AML-193 (cell line): ENCODE results near the gene COA3.

ENCODE experiments used
- DNase-seq, 2 experiments: peaks; one replicate each; lab custom pipeline; 2025; lab: John Stamatoyannopoulos, UW

COA3 gene

GRCh38 chr17:42818379-42818778 is 19.9 kb upstream of the COA3 start:
- DNase-seq, result no peak

- DNase-seq, result no peak
Measured at GRCh38 chr17:42817866-42818265, 19.4 kb upstream of the COA3 start.

GRCh38 chr17:42814633-42815399 is 16.3 kb upstream of the COA3 start:
- DNase-seq, result no peak

DNA sequence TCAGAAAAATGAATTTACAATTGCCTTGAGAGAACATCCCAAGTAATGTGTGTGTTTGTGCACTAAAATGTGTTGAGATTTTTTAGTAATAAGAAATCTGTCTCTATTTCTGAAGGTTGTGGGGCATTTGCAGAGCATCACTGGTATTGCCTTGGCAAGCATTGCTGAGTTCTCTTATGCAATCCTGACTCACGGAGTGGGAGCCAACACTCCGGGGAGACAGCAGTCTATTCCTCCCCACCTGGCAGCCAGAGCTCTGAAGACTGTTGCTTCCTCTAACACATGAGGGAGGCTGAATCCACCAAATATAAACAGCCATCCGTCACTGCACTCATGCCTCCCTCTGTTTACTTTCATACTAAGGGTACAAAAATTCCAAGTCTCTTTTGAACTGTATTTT is 10.7 kb upstream of the COA3 start:
- DNase-seq, result peak; percentile 60 to 64

DNA sequence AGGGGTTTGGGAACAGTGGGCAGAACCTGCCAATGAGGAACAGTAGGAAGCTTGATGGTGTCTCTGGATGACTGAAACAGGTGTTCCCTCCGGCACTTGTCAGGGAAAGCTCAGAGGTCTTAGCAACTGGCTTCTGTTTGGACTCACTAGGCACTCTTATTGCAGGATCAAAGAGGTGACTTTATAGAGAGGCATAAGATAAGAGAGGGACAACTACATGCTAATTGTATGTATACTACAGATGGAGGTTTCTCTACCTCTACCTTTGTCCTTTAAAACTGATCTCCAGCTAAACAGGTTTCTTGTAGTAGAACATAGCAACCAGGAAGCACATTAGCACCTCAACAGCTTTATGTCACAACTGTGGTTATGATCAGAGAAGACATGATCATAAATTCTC is 7.7 kb upstream of the COA3 start:
- DNase-seq, result no peak

DNA sequence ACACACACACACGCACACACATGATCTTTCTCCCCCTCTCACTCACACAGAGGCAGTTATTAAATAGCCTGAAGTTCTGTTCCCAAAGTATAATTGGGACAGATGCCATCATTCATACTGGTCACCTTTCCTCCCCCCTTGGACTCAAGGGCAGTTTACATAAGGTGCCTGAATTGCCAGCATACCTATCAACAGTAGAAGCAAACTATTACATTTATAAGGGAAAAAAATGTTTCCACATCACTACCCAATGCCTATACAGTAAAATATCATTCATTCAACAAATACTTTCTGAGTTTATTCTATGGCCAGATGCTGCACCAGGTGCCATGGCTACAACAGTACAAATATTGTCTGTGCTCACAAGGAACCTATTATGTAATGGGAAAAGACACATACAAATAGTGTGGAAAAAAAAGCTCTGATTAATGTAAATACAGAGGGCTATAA is 6.4 kb upstream of the COA3 start:
- no peak for DNase-seq

DNA sequence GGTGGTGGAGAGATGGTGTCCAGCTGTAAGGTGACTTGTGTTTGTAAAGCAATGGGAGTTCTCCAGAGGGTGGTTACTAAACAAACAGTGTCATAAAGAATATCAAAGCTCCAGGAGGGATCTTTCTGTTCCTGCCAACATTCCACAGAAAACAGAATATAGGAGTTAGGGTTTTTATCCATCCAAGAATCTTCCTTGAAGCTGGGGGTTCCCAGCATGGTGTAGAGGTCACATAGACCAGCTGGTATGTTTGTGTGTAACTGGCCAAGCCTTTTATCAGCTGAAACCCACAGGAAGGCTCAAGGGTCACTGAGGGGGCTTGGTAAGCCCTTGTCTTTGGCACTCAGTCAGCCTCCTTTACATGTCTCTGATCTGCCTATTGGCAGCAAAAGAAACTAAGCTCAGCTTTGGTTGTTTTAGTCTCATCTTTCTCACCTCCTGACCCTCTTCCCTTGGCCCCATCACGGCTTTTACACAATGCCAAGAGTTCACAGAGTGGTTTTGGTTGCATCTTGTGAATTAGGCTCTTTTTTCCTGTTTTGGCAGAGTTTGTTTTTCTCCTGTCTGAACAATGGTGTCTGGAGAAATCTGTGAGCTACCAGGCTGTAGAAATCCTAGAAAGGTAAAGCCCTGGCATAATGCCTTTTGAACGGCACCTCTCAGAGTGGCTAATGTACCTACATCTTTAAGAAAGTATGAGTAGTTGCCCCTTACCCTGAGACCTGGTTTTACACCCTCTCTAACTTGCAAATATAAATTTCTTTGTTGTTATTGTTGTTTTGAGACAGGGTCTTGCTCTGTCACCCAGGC is 4.8 kb upstream of the COA3 start:
- no peak for DNase-seq

- no peak for DNase-seq
Measured at GRCh38 chr17:42798011-42798382, 507 bp downstream of the COA3 start.

GRCh38 chr17:42797067-42798007 is 1.2 kb downstream of the COA3 start:
- no peak for DNase-seq

- DNase-seq, result no peak
Measured at GRCh38 chr17:42796066-42796758, 2.3 kb downstream of the COA3 start.

GRCh38 chr17:42795465-42795864 is 3.0 kb downstream of the COA3 start:
- no peak for DNase-seq

- no peak for DNase-seq
Measured at GRCh38 chr17:42795061-42795460, 3.4 kb downstream of the COA3 start.

DNA sequence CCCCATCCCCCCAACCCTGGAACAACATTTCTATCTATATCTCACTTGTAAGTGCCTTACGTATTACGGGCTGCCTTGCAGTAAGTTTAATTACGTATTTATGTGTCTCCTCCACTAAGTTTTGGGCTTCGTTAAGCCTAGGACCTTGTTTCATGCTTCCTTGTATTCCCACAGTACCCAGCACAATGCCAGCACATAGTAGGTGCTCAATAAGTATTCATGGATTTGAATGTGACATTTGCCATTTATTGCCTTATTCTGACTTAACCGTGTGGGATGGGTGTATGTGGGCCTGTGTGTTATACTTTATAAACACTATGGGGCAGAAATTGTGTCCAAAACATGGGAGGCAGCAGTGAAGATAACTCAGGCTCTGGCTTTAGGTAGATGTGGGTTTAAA is 6.0 kb downstream of the COA3 start:
- DNase-seq, result no peak

DNA sequence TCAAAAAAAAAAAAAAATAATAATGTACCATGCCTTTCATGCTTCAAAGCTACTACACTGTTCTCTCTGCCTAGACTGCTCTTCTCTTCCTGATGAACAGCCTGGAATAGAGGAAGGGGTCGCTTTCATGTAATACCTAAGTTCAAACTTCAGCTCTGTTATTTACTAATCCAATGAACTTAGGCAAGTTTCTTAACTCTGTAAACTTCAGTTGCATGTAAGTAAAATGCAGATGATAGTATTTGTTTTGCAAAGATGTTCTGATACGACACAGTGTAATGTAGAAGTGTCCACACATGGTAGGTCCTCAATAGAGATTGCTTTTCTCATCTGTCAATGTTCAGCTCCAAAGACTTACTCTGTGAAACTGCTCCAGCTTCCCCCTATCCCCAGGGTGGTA is 6.6 kb downstream of the COA3 start:
- no peak for DNase-seq

DNA sequence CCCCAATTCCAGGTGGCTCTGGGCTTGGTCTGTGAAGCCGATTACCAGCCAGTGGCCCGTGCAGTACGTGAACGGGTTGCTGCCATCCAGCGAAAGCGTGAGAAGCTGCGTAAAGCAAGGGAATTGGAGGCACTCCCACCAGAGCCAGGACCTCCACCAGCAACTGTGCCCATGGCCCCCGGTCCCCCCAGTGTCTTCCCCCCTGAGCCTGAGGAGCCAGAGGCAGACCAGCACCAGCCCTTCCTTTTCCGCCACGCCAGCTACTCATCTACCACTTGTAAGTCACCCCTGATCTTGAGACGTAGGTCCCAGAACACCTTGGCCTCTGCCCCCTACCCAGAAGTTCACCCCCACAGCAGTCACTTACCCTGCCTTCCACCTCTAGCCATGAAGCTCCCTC is 11.2 kb downstream of the COA3 start:
- no peak for DNase-seq

DNA sequence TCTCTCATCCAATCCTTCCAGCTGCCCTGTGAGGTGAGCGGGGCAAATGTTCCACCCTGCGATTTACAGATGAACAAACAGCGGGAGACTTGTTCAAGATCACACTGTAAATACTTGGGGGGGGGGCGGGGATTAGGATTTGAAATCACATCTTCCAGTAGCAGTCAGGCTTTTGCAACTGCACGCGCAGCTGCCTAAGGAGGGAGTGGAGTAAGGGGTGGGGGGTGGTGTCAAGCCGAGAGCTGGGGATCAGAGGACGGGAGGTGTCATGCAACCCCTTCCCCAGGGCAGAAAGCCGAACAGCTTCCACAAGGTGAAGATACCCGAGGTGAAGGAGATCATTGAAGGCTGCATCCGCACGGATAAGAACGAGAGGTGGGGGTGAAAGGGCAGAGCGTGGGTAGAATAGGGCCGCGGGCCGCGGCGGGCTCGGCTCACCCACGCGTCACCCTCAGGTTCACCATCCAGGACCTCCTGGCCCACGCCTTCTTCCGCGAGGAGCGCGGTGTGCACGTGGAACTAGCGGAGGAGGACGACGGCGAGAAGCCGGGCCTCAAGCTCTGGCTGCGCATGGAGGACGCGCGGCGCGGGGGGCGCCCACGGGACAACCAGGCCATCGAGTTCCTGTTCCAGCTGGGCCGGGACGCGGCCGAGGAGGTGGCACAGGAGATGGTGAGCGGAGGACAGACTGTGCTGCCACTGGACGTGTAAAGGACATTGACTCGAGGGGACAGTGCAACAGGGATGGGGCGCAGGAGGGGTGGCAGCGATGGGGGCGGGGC is 13.5 kb downstream of the COA3 start:
- no peak for DNase-seq

DNA sequence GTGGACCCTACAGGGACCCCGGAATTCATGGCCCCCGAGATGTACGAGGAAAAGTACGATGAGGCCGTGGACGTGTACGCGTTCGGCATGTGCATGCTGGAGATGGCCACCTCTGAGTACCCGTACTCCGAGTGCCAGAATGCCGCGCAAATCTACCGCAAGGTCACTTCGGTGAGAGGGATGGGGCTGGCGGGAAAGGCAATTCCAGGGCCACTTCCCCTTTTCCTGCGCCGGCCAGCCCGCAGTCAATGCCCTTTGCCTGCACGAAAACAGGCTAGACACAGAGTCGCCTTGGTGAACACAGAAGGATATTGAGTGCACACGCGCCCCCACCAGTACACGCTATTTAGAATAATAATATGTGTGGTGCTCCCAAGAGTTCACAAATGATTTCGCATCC is 14.1 kb downstream of the COA3 start:
- no peak for DNase-seq

- no peak for DNase-seq
Measured at GRCh38 chr17:42783791-42784138, 14.7 kb downstream of the COA3 start.

DNA sequence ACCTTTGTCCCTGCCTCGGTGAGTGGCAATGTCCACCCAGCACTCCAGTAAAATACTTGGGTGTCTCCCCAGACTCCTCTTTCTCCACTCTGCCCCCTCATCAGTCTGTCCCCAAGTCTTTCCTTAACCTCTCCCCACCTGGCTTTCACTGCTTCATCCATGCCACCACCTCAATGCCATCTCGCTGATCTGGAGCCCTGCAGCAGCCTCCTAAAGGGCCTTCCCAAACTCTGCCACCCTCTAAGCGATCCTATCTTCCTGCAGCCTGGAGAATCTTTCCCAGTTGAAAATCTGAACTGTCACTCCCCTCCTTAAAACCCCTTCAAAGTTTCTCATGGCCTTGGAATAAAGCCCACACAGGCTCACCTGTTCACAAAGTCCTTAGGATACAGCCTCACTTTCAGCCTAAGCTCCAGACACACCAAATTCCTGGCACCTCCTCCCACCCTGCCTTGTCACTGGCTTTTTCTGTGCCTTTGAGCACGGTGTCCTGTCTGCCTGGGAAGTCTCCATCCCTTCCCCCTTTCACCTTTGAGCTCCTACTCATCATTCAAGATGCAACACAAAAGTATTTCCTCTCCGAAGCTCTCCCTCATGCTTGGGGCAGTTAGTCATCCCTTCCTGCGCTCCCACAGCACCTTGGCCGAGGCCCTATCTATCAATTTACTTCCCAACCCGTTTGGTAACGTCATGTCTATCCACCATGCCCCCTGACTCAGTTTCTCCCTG is 15.3 kb downstream of the COA3 start:
- no peak for DNase-seq
